Activated T-helper 2 cell treated with anti-CD3 and anti-CD28 coated beads, Interferon-gamma antibody, Interleukin-2, Interleukin-4, amounts not matched to agents 10 μg/mL and 5 μg/mL and 100 μg/mL, durations not matched to agents 14 hours and 24 hours and 36 hours (primary cell): ENCODE results near the gene RTTN. TPM values are rescaled to one million over a fixed set of nuclear protein-coding genes. Genes with fewer than 3 reads are reported as not detected.
A peak's percentile ranks its signal among the peaks of the same experiment; 100 is the strongest.
"Not testable (repeated sequence)": the region's sequence is repeated elsewhere in the genome, so short reads cannot be mapped to it uniquely, and the experiment has no call there.

Experiments
- DNase-seq: peaks from one replicate; pipeline ENCODE4 v3.0.0; 2021; ENCODE audit warnings: low spot score
- H3K27ac Mint-ChIP-seq: one replicate; pipeline ENCODE4 v1.8.0; 2021; ENCODE audit warnings: mixed read lengths
- H3K27me3 Mint-ChIP-seq: one replicate; pipeline ENCODE4 v1.8.0; 2021; ENCODE audit warnings: low read depth, mixed read lengths
- H3K36me3 Mint-ChIP-seq: one replicate; pipeline ENCODE4 v1.8.0; 2021; ENCODE audit warnings: low read depth, mixed read lengths
- H3K4me1 Mint-ChIP-seq: one replicate; pipeline ENCODE4 v1.8.0; 2021; ENCODE audit warnings: low read depth, mixed read lengths
- H3K4me3 Mint-ChIP-seq: one replicate; pipeline ENCODE4 v1.8.0; 2021; ENCODE audit warnings: low read depth, mild to moderate bottlenecking, moderate library complexity, mixed read lengths
- H3K9me3 Mint-ChIP-seq: one replicate; pipeline ENCODE4 v1.8.0; 2021; ENCODE audit warnings: mixed read lengths
- intact Hi-C: fragments of 100-400 bp; cut with micrococcal nuclease; formaldehyde crosslinking; loops from one replicate; pipeline ENCODE4 v1.15.1; 2023
- total RNA-seq: library from RNA; stranded (reverse); gene quantifications from 2 replicates; pipeline ENCODE4 v1.2.3, GENCODE V29; 2022

Gene RTTN
- total RNA-seq, 1 donor from 2014 or later: 21.0 TPM

DNA sequence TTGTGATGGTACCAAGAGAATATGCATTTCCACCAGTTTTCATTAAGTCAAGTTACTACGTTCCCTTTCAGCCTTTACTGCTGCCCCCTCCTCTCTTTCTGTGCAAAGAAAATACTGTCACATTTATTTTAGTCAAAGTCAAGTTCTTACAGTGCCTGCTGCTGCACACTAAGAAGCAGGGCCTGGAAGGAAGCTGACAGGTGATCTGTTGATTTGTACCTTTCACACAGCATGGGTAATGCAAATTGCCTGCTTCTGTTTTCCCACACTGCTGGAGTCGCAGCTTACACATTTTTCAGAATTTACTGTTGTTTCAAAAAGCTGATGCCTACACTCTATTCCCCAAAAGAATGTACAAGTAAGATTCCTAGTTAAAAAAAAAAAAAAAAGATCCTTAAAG lies 209.1 kb downstream of the RTTN start:
- H3K4me3 Mint-ChIP-seq: no peak overlapping the region
- H3K27ac Mint-ChIP-seq: no peak overlapping the region
- peaks cover 12% of the 10 kb centered on the region for H3K9me3 Mint-ChIP-seq
- no peaks in the 10 kb centered on the region for H3K27me3 Mint-ChIP-seq
- intact Hi-C loops: no loop called here
- no peak for DNase-seq
- peaks cover 26% of the 10 kb centered on the region for H3K4me1 Mint-ChIP-seq
- H3K36me3 Mint-ChIP-seq: peaks cover 44% of the 10 kb centered on the region

DNA sequence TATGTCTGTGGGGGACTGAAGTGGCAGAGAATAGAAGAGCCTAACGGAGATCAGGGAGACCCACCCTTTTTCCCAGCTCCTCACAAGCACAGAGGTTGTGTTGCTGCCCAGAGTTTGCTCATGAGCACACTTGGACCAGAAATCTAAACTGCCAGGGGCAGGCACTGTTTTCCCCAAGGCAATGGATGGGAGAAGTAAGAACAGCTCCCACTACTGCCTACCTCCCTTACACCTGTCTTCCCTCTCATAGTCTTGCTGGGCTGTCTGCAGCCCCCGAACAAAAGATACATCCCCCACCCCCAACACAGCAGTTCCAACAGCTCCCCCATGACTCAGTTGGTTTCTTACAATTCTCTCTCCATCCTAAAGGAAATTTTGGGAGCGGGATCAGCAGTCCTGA lies 209.7 kb downstream of the RTTN start:
- no peaks in the 10 kb centered on the region for H3K27me3 Mint-ChIP-seq
- H3K36me3 Mint-ChIP-seq: peaks cover 44% of the 10 kb centered on the region
- H3K4me3 Mint-ChIP-seq: no peak overlapping the region
- peaks cover 12% of the 10 kb centered on the region for H3K9me3 Mint-ChIP-seq
- peaks cover 25% of the 10 kb centered on the region for H3K4me1 Mint-ChIP-seq
- DNase-seq: no peak
- H3K27ac Mint-ChIP-seq: no peak overlapping the region
- intact Hi-C loops: no loop called here

DNA sequence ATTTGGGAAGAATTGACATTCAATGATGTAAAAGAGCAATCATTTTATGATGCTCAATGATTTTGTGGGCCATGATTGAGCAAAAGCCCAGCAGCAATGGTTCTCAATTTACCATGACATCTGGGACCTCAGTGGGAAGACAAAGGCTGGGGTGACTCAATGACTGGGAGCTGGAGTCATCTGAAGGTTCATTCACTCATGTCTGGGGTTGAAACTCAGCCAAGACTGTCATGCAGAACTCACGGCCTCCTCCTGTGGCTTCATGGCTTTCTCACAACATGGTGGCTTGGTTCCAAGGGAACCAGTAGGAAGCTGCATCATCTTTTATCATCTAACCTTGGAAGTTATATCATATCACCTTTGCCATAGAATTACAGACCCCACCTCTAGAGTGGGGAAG lies 212.7 kb downstream of the RTTN start:
- Mint-ChIP-seq H3K36me3 (peaks cover 50% of the 10 kb centered on the region), H3K9me3 (peaks cover 33% of the 10 kb centered on the region), H3K27me3 (no peaks in the 10 kb centered on the region), H3K4me1 (peaks cover 23% of the 10 kb centered on the region), H3K27ac (no peak overlapping the region), H3K4me3 (no peak overlapping the region)
- intact Hi-C loops: no loop called here
- DNase-seq: no peak

DNA sequence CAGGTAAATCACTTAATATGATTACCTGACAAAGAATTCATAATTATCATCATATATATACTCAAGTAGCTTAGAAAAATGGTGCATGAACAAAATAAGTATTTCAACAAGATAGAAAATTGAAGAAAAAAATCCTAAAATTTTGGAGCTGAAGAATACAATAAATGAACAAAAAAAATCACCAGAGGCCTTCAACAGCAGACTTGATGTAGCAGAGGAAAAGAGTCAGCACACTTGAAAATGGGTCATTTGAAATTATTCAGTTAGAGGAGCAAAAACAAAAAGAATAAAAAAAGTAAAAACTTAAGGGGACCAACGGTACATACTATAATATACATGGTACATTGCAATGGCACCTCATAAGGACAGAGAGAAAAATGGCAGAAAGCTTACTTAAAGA lies 217.6 kb downstream of the RTTN start:
- no peak overlapping the region for H3K27ac Mint-ChIP-seq
- no peak overlapping the region for H3K4me3 Mint-ChIP-seq
- no peaks in the 10 kb centered on the region for H3K4me1 Mint-ChIP-seq
- no peaks in the 10 kb centered on the region for H3K27me3 Mint-ChIP-seq
- intact Hi-C loops: no loop called here
- H3K36me3 Mint-ChIP-seq: peaks cover 42% of the 10 kb centered on the region
- no peak for DNase-seq
- peaks cover 38% of the 10 kb centered on the region for H3K9me3 Mint-ChIP-seq

DNA sequence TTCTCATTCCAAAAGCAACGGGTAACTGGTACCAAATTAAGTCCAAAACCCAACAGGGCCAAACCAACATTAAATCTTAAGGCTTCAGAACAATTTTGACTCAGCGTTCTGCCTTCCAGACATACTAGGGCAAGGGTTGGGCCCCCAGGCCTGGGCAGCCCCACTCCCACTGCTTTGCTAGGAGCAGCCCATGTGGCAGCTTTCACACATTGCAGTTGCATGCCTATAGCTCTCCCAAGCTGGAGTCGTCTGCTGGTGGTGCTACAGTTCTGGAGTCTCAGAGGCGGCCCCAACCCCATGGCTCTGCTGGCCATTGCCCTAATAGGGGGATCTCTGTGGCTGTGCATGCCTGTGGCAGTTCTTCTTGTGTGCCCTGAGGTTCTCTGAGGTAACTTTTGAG lies 220.2 kb downstream of the RTTN start:
- no peak for DNase-seq
- H3K4me1 Mint-ChIP-seq: peaks cover 24% of the 10 kb centered on the region

DNA sequence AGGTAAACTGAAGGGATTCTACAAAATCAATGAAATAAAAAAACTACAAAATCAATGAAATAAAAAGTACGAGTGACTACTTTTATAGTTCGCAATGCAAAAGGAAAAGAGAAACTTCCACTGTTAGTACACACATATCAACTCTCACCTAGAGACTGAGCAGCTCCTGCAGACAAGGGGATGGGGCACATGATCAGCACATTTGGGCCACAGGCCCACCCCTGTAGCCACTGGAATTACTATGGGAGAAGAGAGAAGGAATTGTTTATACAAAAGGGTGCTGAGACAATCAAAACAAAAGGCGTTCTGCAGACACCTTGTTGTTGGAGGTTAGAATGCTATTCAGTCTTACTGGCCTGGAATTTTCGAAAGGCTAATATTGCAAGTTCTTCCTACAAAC lies 223.1 kb downstream of the RTTN start:
- H3K4me3 Mint-ChIP-seq: no peak overlapping the region
- H3K27ac Mint-ChIP-seq: no peak overlapping the region
- no peaks in the 10 kb centered on the region for H3K27me3 Mint-ChIP-seq
- peaks cover 28% of the 10 kb centered on the region for H3K36me3 Mint-ChIP-seq
- intact Hi-C loops: no loop called here
- DNase-seq: no peak
- peaks cover 12% of the 10 kb centered on the region for H3K9me3 Mint-ChIP-seq
- H3K4me1 Mint-ChIP-seq: peaks cover 36% of the 10 kb centered on the region

More for the DNA sequence above, 220.2 kb downstream of the RTTN start:
- Mint-ChIP-seq H3K4me3 (no peak overlapping the region), H3K9me3 (peaks cover 33% of the 10 kb centered on the region), H3K36me3 (peaks cover 37% of the 10 kb centered on the region), H3K27ac (no peak overlapping the region), H3K27me3 (no peaks in the 10 kb centered on the region)
- intact Hi-C loops: no loop called here

DNA sequence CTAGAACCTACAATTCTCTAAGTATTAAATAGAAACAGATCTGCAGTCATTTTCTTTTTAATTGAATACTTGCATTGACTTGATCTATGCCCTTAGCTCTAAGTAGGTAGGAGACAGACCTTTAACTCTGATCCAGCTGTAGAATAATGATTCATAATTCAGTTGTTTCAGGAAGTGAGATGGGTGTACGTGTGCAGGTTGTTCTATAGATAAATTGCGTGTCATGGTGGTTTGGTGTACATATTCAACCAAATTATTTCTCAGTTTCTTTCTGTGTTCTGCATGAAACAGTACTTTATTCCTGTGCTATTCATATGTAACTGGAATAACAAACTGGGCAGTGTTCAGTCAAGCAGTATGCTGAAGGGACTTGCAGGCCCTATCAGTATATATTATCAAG lies 223.5 kb downstream of the RTTN start:
- H3K36me3 Mint-ChIP-seq: peaks cover 28% of the 10 kb centered on the region
- no peaks in the 10 kb centered on the region for H3K27me3 Mint-ChIP-seq
- no peak overlapping the region for H3K27ac Mint-ChIP-seq
- no peak for DNase-seq
- H3K9me3 Mint-ChIP-seq: peaks cover 12% of the 10 kb centered on the region
- intact Hi-C loops: no loop called here
- peaks cover 36% of the 10 kb centered on the region for H3K4me1 Mint-ChIP-seq
- no peak overlapping the region for H3K4me3 Mint-ChIP-seq

DNA sequence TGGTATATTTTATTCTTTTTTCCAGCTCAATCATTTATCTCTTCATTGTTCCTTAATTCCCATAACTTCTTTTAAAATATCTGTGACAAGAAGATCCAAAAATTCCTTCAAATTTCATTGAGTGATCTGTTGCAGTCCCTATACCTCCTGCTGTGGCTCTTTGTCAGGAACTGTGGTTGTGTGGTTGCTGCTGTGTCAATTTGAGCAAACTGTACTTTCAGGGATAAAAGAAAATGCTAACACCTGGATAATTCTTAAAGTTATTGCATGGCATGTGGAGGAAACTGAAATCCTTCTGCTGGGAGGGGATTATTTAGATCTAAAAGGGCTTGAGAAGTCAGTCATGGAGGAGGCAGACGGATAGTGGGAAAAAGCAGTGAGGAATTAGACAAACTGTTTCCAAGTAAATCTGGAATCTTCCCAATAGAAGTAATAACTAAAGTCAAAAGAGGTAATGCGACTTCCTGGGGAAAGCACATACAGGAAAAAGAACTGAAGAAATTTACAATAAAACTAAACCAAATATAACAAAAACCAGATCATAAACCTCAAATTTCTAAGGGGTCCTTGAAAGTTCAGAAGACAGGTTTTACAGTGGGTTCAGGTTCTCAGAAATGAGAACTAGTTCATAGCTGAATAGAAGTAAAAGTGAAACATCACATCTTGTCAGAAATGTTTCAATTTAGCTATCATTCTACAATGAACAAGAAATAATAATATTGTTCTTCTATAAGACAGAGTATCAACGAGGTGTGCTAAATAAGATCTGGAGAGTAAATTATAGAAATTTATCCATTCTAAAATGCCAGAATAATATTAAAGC lies 224.3 kb downstream of the RTTN start:
- Mint-ChIP-seq H3K27me3 (no peaks in the 10 kb centered on the region), H3K27ac (peak overlapping the region; percentile 54), H3K9me3 (peaks cover 15% of the 10 kb centered on the region), H3K4me3 (no peak overlapping the region), H3K36me3 (peaks cover 28% of the 10 kb centered on the region), H3K4me1 (peaks cover 36% of the 10 kb centered on the region)
- no peak for DNase-seq
- intact Hi-C loops: no loop called here

DNA sequence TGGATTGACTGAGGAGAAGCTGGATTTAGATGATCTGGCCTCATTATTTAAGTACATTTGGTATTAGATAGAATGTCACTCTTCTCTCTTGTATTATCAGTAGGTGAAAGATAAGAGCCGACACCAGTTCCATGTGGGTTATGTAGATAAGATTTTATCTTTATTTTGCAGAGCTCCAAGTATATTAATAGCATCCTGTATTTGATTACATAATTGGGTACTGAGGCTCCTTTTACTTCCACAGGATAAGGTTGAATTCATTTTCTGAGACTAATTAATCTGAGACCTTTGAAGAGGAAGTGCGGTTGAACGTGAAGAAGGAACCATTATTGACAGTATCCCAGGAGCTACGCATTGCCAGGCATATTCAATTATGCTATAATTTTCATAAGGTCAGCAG lies 225.0 kb downstream of the RTTN start:
- H3K27ac Mint-ChIP-seq: no peak overlapping the region
- H3K4me3 Mint-ChIP-seq: no peak overlapping the region
- no peak for DNase-seq
- H3K9me3 Mint-ChIP-seq: peaks cover 22% of the 10 kb centered on the region
- peaks cover 36% of the 10 kb centered on the region for H3K4me1 Mint-ChIP-seq
- no peaks in the 10 kb centered on the region for H3K27me3 Mint-ChIP-seq
- H3K36me3 Mint-ChIP-seq: peaks cover 31% of the 10 kb centered on the region
- intact Hi-C loops: no loop called here

DNA sequence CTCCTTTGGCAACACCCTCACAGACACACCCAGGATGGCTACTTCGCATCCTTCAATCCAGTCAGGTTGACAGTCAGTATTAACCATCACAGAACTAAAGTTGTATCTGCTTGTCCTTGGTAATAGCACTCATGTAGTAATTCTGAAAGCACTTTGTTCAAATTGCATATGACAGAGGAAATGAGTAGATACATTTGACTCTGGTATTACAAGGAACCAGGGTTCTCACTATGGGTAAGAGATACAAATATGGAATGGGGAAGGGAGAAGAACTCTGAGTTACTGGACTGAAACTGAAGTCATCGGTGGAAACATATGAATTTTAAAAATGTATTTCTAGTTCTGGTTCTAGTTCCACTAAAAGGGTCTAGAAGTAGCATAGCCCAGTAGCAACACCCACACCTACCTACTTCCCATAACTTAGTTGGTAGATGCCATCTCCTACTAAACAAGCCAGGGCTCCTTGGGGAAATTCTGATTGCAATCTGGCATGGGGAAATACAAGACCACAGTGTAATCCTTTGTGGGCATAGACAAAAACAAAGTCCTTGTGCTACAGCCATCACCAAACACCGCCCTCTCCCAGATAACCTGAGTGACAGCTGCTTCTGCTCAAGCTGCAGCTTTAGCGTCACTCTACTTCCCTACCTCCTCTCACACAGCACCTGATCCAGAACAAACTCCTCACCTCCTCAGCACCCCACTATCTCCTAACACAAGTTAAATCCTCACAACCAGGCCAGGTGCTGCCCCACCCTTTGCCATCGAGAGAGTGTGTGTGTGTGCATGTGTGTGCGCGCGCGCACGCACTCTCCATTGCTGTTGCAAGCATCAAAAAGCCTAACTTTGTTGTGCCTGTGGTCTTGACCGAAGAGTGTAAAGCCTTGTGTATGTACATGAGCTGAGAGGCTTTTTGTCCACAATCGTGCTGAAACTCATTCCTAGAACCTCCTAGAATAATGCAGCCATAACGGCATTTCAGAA lies 226.5 kb downstream of the RTTN start:
- peaks cover 36% of the 10 kb centered on the region for H3K36me3 Mint-ChIP-seq
- H3K4me1 Mint-ChIP-seq: peaks cover 36% of the 10 kb centered on the region
- peaks cover 29% of the 10 kb centered on the region for H3K9me3 Mint-ChIP-seq

DNA sequence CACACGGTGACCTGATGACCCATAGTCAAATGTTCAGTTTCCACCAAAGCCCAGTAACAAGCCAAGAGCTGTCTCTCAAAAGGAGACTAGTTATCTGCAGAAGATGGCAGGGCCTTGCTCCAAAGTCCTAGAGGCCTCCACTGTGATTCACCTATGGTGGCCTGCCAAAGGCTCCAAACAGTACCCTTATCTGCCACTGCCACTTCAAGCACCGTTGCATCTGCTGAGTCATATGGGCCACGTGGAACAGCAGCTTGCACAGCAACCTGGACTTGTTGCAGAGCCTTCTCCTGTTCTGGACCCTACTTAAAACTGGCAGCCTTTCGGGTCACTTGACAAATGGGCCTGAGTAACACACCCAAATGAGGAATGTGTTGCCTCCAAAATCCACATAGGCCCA lies 230.2 kb downstream of the RTTN start:
- H3K4me3 Mint-ChIP-seq, intact Hi-C loops, H3K27me3 Mint-ChIP-seq, DNase-seq, H3K27ac Mint-ChIP-seq: not testable (repeated sequence)
- Mint-ChIP-seq H3K9me3 (peaks cover 46% of the 10 kb centered on the region), H3K4me1 (peaks cover 13% of the 10 kb centered on the region), H3K36me3 (peaks cover 44% of the 10 kb centered on the region)

More for the DNA sequence above, 226.5 kb downstream of the RTTN start:
- intact Hi-C loops: loop anchor here (1.0 to 2.0 kb wide), 3 partner anchors 20 to 44 kb away; no protein-coding TSS in a partner anchor
- H3K4me3 Mint-ChIP-seq: no peak overlapping the region
- H3K27me3 Mint-ChIP-seq: no peaks in the 10 kb centered on the region
- H3K27ac Mint-ChIP-seq: peak overlapping the region; percentile 1
- DNase-seq: no peak

DNA sequence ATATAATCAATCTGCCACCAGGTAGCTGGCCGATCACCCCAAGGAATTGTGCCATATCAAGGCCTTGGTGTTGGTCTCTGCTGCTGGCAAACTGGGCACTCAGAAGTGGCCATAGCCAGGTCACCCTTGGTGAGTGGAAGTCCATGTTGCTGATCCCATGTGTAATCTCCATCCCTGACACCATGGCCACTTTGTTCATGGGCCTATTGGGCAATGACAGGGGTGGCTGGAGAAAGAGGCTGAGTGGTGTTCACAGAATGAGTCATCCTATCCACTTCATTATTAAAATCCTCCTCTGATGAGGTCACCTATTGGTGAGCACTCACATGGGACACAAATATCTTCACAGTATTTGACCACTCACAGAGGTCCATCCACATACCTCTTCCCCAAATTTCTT lies 231.1 kb downstream of the RTTN start:
- no peak overlapping the region for H3K4me3 Mint-ChIP-seq
- no peak for DNase-seq
- no peak overlapping the region for H3K27ac Mint-ChIP-seq
- H3K36me3 Mint-ChIP-seq: peaks cover 40% of the 10 kb centered on the region
- no peaks in the 10 kb centered on the region for H3K27me3 Mint-ChIP-seq
- H3K4me1 Mint-ChIP-seq: peaks cover 9% of the 10 kb centered on the region
- H3K9me3 Mint-ChIP-seq: peaks cover 46% of the 10 kb centered on the region
- intact Hi-C loops: no loop called here

DNA sequence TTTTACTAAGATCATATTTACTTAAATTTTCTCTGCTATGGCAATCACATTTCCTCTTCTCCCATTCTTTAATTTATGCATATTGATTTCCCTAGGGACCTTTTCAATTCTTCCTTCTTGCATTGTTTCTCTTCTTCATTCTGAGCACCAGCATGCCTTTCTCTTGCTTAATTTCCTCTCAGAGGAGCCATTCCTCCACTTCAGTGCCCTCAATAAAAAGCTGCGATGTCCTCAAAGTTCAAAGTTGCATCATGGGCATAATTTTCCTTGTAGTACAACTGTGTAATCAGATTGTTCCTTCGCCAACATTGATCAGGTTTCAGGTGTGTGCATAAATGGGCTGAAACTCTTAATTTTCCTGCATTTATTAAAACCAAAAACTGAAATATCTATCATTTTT lies 236.0 kb downstream of the RTTN start:
- Mint-ChIP-seq H3K4me1 (peaks cover 19% of the 10 kb centered on the region), H3K36me3 (peaks cover 13% of the 10 kb centered on the region), H3K4me3 (no peak overlapping the region), H3K27ac (no peak overlapping the region), H3K9me3 (peaks cover 17% of the 10 kb centered on the region), H3K27me3 (no peaks in the 10 kb centered on the region)
- no peak for DNase-seq
- intact Hi-C loops: no loop called here
